HG03558 (cell line): ENCODE measurements around the gene OPCML.

ENCODE experiments used
- ATAC-seq: cut with Tn5 transposase; IDR thresholded peaks from one replicate; pipeline ENCODE4 v1.9.1; 2021; ENCODE audit warnings: moderate number of reproducible peaks; ENCODE audit not compliant: unreplicated experiment; ENCODE audit errors: extremely low read depth

The OPCML gene

DNA sequence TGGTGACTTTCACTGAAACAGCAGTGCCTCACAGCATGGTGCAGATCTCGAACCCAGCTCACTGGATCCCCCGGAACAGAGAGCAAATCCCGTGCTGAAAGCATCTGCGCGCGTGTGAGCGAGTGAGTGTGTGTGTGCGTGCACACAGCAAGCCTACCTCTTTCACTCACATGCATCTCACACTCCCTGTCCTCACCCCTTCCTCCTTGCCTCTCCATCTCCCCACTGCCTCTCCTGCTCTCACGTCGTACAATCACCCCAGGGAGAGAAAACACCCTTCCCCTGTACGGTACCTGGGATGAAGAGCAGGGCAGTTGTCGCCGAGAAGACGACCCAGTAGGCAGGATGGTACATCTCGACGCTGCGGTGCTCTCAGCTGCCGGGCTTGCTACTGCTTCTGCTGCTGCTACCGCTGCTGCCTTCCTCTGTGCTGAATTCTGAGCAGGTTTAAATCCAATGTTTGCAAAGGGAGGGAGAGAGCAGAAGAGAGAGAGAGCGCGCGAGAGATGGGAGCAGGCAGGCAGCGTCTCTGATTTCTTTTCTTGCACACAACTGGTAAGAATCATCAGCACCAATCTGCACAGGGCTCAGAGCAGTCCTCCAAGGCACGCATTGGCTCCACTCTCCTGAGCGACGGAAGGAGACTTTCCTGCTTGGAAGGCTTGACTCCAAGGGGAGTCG, at the start of gene OPCML:
Gene OPCML, minus strand, starts transcription at position 531 of the 681 bp plus-strand sequence.
- no peak for ATAC-seq

GRCh38 chr11:133581091-133581490, 48.8 kb upstream of the OPCML start:
- ATAC-seq = no peak

- no peak for ATAC-seq
Observed at GRCh38 chr11:133579165-133580031, 47.1 kb upstream of the OPCML start.

DNA sequence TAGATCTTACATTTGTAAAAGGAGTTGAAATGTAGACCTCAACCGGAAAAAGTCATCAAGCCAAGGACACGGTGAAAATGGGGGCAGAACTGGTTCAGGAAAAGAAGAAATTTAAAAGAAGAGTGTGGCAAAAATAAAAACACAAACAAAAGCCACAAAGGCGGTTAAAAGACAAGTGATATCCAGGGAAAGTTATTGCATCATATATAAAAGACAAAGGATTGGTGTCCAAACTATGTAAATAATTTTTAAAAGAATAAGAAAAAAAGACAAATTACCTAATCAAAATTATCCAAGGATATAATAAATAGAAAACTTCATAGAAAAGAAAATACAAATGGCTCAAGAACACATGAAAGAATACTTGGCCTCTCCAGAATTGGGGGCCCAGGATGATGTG, 45.1 kb upstream of the OPCML start:
- ATAC-seq = no peak

GRCh38 chr11:133576351-133576750, 44.0 kb upstream of the OPCML start:
- ATAC-seq = no peak

- no peak for ATAC-seq
Observed at GRCh38 chr11:133573081-133573480, 40.8 kb upstream of the OPCML start.

GRCh38 chr11:133570376-133570775, 38.1 kb upstream of the OPCML start:
- no peak for ATAC-seq

DNA sequence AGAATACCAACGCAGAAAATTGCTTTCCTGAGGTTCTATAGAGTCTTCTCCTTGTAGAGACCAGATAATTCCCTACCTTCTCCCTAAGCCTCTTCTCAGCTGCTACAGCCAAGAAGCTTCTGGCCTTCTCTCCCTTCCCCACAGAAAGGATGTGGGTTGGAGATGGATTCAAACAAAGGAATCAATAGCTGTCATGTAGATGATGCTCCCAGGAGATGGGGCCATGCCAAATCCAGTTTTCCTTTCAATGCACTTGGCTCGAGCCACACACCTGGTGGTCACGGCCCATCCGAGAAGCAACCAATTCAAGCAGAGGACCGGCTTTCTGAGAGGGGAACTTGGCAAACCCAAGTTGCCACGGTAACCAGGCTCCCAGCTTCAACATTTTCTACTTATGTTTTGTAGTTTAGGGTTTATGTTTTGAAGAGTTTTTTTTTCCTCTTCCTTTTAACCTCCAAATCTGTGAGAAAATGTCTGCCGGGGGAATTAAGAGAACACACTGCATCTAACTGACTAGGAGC, 31.3 kb upstream of the OPCML start:
- no peak for ATAC-seq

GRCh38 chr11:133560472-133560855, 28.2 kb upstream of the OPCML start:
- ATAC-seq = no peak

- no peak for ATAC-seq
Observed at GRCh38 chr11:133559833-133560471, 27.7 kb upstream of the OPCML start.

DNA sequence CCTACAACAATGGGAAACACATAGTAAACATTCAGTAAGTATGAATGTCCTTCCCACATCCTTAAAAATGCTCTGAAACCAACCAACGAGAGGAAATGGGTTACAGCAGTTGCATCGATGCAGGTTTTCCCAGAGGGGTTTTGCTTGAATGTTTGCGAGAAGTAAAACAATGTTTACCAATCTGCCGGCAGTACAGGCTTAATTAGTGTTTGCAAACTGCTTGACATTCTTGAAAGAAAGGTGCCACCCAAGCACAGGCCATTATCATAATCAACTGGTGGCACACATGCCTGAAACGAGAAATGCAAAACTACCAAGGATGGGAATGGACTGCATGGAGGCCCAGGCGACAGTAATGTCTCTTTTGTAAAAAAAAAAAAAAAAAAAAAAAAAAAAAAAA, 27.1 kb upstream of the OPCML start:
- no peak for ATAC-seq

DNA sequence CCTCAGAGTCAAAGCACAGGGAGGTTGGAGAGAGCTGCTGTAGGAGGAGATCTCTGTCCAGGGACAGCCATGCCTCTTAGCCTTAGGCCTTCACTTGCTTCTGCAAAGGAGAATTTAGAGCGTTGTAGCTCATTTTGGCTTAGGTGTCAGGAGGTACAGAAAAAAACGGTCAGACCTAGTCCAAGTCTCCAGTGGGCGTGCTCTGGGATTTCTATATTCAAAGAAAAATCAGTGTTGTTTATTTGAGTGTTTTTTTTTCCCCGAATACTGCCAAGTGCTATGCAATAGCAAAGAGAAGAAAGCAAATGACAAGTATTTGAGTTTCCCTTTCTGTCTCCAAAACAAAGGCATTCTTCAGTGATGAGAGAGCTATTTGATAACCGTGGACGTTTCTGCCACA, 22.7 kb upstream of the OPCML start:
- no peak for ATAC-seq

DNA sequence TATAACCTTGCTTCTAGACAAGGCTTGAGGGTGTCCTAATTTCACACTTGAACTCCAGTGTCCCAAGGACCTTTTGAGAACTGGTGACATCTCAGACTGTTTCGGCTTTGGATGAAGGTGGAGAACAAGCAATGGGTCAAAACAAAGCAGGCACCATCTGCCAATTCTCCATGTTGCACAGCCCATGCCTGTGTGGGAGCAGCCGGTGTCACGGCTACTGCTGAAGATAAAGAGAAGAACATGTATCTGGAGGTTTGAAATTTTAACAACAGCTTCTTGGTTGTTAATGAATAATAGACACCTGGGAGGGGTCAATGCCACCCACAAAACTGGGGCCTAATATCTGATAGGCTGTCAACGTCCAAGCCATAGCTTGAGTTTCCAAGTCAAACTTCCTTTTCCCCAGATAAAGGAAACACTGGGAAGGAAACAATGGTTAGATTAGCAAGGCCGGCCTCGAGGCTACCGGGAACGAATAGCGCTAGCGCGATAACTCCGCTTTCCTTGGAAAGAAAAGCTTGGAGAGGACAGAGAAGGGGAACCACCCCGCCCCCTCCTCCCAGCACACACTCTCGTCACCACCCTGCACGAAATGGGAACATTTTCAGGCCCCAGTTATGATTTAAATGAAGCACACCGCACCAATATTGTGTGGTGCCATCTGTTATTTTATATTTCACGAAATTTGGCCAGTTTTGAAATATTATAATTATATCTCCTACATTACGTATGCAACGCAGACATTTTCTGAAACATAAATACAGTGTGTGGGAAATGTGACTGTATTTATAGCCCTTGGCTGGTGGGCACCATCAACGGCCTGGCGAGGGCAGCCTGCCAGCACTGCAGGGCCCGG, 21.8 kb upstream of the OPCML start:
- no peak for ATAC-seq

DNA sequence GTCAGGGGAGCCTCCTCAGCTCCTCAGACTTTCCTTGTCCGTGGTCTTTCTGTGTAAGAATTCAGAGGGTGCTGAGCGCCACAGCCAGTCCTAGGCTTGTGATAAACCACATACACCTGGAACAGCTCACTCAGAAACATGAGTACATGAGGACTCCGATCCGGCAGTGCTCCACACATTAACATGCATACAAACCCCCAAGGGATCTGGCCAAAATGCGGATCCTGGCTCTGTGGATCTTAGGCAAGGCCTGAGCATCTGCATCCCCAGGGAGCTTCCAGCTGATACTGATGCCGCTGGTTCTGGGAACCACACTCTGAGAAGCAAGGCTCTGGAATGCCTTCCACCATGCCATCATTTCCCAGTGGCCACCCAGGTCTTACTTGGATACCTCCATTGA, 20.6 kb upstream of the OPCML start:
- ATAC-seq = no peak

DNA sequence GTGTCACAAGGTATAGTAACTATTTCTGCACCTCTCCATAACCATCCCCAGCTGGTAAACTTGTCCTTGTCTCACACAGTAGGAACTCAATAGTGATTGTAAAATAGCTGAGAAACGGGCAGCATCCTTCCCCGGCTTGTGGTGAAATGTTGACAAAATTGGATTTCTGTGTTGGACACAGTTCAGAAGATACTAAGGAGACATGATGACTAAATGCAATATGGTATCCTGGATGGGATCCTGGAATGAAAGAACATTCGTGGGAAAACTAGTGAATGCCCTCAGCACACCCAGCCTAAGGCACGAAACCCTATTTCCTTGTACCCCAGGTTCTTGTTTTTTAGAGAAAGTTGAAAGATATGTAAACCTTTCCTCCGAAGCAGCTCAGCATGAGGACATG, 18.8 kb upstream of the OPCML start:
- no peak for ATAC-seq

GRCh38 chr11:133549826-133550225, 17.5 kb upstream of the OPCML start:
- ATAC-seq = no peak

DNA sequence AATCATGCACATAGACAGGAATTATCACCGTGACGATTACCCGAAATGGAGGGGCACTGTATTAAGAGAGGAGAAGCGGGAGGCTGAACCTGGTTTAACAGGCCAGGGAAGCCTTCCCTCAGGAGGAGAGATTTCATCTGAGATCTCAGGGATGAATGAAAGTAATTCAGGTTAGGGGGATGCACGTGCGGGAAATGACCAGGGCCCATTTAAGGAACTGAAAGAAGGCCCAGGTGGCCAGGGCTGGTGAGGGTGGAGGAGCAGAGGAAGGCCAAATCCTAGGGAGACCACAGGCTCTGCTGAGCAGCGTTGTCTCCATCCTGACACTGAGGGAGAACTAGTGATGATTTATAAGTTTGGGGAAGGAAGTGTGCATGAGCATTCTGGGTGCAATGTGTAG, 16.3 kb upstream of the OPCML start:
- no peak for ATAC-seq

DNA sequence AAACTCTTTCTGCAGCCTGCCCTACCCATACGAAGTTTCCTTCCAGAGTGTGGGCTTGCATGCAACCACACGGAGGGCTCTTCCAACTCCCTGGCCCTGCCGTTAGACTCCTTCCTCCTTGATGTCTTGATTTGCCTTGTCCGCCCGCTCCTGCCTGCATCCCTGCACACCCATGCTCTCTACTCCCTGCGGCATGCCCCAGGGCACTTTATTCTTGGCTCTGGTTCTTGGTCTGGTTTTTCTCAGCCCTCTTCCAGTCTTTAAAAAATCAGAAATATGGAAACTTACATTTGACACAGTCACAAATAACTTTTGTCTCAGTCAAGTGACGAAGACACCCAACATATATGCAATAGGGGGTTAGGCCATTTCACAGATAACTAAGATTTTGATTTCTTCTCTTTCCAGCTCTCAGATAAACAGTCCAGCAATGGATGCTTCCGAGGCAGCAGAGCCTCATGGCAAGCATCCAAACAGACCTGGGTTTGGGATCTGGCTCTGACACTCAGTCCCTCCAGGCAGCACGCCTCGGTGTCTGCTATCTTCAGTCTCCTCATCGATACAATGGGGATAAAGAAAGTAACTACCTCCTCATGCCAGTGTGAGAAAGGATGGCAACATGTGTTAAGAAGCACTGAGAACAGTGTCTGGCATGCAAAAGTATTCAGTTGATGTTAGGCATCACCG, 15.7 kb upstream of the OPCML start:
- no peak for ATAC-seq

DNA sequence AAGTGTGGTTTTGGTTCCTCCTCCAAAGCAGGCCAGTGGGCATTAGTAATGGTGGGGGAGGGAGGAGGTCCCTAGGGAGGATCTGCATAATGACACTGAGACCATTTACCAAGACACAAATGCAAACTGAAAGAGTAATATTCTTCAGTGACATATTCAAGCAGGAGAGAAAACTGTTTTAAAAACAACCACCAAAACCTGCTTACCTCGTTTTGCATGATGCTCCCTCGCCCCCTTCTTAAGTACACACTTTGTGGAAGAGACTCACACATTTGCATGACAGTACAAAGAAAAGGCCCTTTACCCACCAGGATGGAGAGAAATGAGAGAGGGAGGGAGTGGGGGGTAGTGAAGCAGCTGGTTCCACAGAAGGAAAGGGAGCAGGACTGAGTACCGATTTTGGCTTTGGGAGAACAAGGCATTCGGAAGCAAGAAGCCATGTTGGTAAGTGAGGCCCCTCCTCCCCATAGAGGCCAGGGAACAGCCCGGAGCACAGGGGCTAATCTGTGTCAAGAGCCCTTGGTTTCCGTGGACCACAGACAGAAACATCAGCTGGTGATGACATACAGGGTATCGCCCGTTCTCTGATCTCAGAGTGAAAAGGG, 13.0 kb upstream of the OPCML start:
- ATAC-seq = no peak
